GM18520 (cell line): ENCODE data around the gene TARBP2.
A peak's percentile ranks its signal among the peaks of the same experiment; 100 is the strongest.
"Not testable (repeated sequence)": the region's sequence is repeated elsewhere in the genome, so short reads cannot be mapped to it uniquely, and the experiment has no call there.

Experiments
- ATAC-seq: cut with Tn5 transposase; IDR thresholded peaks from one replicate; pipeline ENCODE4 v1.9.1; 2021; ENCODE audit not compliant: unreplicated experiment

TARBP2 gene

GRCh38 chr12:53474819-53475218 lies 26.3 kb upstream of the TARBP2 start:
- no peak for ATAC-seq

- no peak for ATAC-seq
Observed at GRCh38 chr12:53476769-53477209, 24.3 kb upstream of the TARBP2 start.

GRCh38 chr12:53478865-53479264 lies 22.2 kb upstream of the TARBP2 start:
- ATAC-seq, result no peak

GRCh38 chr12:53479331-53479730 lies 21.8 kb upstream of the TARBP2 start:
- ATAC-seq, result no peak

- ATAC-seq, result no peak
Observed at GRCh38 chr12:53480491-53481442, 20.3 kb upstream of the TARBP2 start.

GRCh38 chr12:53481458-53481857 lies 19.6 kb upstream of the TARBP2 start:
- ATAC-seq, result not testable (repeated sequence)

GRCh38 chr12:53481939-53482586 lies 19.0 kb upstream of the TARBP2 start:
- no peak for ATAC-seq

- ATAC-seq, result no peak
Observed at GRCh38 chr12:53482626-53483168, 18.4 kb upstream of the TARBP2 start.

- ATAC-seq, result no peak
Observed at GRCh38 chr12:53483225-53483978, 17.7 kb upstream of the TARBP2 start.

- no peak for ATAC-seq
Observed at GRCh38 chr12:53483979-53484377, 17.1 kb upstream of the TARBP2 start.

- ATAC-seq, result no peak
Observed at GRCh38 chr12:53484686-53485575, 16.2 kb upstream of the TARBP2 start.

- ATAC-seq, result no peak
Observed at GRCh38 chr12:53485955-53486735, 14.9 kb upstream of the TARBP2 start.

- no peak for ATAC-seq
Observed at GRCh38 chr12:53486736-53487487, 14.2 kb upstream of the TARBP2 start.

- ATAC-seq, result no peak
Observed at GRCh38 chr12:53489242-53489864, 11.7 kb upstream of the TARBP2 start.

GRCh38 chr12:53492188-53492587 lies 8.9 kb upstream of the TARBP2 start:
- ATAC-seq, result no peak

- peak; percentile 90 for ATAC-seq
Observed at GRCh38 chr12:53492830-53493609, 8.1 kb upstream of the TARBP2 start.

- no peak for ATAC-seq
Observed at GRCh38 chr12:53493610-53494391, 7.3 kb upstream of the TARBP2 start.
